Measurements from ENCODE around the gene SORCS2.
"Not testable (repeated sequence)": the region's sequence is repeated elsewhere in the genome, so short reads cannot be mapped to it uniquely, and the experiment has no call there.

DNA sequence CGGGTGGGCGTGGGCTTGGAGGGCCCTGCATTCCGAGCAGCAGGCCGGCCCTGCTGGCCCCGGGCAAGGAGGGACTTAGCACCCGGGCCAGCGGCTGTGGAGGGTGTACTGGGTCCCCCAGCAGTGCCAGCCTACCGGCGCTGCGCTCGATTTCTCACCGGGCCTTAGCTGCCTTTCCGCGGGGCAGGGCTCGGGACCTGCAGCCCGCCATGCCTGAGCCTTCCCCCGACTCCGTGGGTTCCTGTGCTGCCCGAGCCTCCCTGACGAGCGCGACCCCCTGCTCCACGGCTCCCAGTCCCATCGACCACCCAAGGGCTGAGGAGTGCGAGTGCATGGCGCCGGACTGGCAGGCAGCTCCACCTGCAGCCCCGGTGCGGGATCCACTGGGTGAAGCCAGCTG is 22.8 kb downstream of the SORCS2 start:
- TF ChIP-seq, protein P1, sequence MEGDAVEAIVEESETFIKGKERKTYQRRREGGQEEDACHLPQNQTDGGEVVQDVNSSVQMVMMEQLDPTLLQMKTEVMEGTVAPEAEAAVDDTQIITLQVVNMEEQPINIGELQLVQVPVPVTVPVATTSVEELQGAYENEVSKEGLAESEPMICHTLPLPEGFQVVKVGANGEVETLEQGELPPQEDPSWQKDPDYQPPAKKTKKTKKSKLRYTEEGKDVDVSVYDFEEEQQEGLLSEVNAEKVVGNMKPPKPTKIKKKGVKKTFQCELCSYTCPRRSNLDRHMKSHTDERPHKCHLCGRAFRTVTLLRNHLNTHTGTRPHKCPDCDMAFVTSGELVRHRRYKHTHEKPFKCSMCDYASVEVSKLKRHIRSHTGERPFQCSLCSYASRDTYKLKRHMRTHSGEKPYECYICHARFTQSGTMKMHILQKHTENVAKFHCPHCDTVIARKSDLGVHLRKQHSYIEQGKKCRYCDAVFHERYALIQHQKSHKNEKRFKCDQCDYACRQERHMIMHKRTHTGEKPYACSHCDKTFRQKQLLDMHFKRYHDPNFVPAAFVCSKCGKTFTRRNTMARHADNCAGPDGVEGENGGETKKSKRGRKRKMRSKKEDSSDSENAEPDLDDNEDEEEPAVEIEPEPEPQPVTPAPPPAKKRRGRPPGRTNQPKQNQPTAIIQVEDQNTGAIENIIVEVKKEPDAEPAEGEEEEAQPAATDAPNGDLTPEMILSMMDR (IDR thresholded peaks at IDR 0.05; ENCODE audit: poor library complexity, severe bottlenecking), result not testable (repeated sequence)
- not testable (repeated sequence) for TF ChIP-seq EZH2 (IDR thresholded peaks at IDR 0.05; ENCODE audit: borderline replicate concordance, insufficient read depth, low read length, poor library complexity, severe bottlenecking)

Data from neural cell (in vitro differentiated cells).